GM19463 (cell line): Measurements from ENCODE around the gene ADGRG3.
"Not testable (repeated sequence)": the region's sequence is repeated elsewhere in the genome, so short reads cannot be mapped to it uniquely, and the experiment has no call there.

ENCODE experiments used
- ATAC-seq: cut with Tn5 transposase; IDR thresholded peaks from one replicate; pipeline ENCODE4 v1.9.1; 2021; ENCODE audit warnings: mild to moderate bottlenecking, moderate library complexity; ENCODE audit not compliant: unreplicated experiment

ADGRG3 gene

GRCh38 chr16:57712569-57712968 is 44.5 kb downstream of the ADGRG3 start:
- ATAC-seq: not testable (repeated sequence)

- no peak for ATAC-seq
These were observed 45.5 kb downstream of the ADGRG3 start for GRCh38 chr16:57713596-57713995.

- no peak for ATAC-seq
These were observed 45.9 kb downstream of the ADGRG3 start for GRCh38 chr16:57714047-57714446.

- ATAC-seq: no peak
These were observed 52.1 kb downstream of the ADGRG3 start for GRCh38 chr16:57720142-57720575.

GRCh38 chr16:57721356-57722209 is 53.5 kb downstream of the ADGRG3 start:
- no peak for ATAC-seq

GRCh38 chr16:57722210-57722499 is 54.0 kb downstream of the ADGRG3 start:
- no peak for ATAC-seq

- ATAC-seq: no peak
These were observed 54.5 kb downstream of the ADGRG3 start for GRCh38 chr16:57722651-57723050.

GRCh38 chr16:57723170-57723569 is 55.1 kb downstream of the ADGRG3 start:
- ATAC-seq: no peak

GRCh38 chr16:57724531-57724930 is 56.4 kb downstream of the ADGRG3 start:
- ATAC-seq: no peak

GRCh38 chr16:57725151-57725550 is 57.0 kb downstream of the ADGRG3 start:
- ATAC-seq: no peak

- no peak for ATAC-seq
These were observed 57.4 kb downstream of the ADGRG3 start for GRCh38 chr16:57725554-57725953.

GRCh38 chr16:57725976-57726375 is 57.9 kb downstream of the ADGRG3 start:
- no peak for ATAC-seq

- no peak for ATAC-seq
These were observed 58.4 kb downstream of the ADGRG3 start for GRCh38 chr16:57726433-57726947.

GRCh38 chr16:57727610-57728009 is 59.5 kb downstream of the ADGRG3 start:
- no peak for ATAC-seq

- ATAC-seq: no peak
These were observed 60.5 kb downstream of the ADGRG3 start for GRCh38 chr16:57728336-57729181.

GRCh38 chr16:57729182-57729484 is 61.0 kb downstream of the ADGRG3 start:
- ATAC-seq: no peak

- not testable (repeated sequence) for ATAC-seq
These were observed 61.7 kb downstream of the ADGRG3 start for GRCh38 chr16:57729852-57730251.

GRCh38 chr16:57730771-57731730 is 62.9 kb downstream of the ADGRG3 start:
- no peak for ATAC-seq

- no peak for ATAC-seq
These were observed 63.9 kb downstream of the ADGRG3 start for GRCh38 chr16:57732037-57732436.

GRCh38 chr16:57732714-57733113 is 64.6 kb downstream of the ADGRG3 start:
- ATAC-seq: no peak
